Gastrocnemius medialis (tissue), 4 donors: Measurements from ENCODE around the gene FAT4. TPM values are rescaled to one million over a fixed set of nuclear protein-coding genes. Genes with fewer than 3 reads are reported as not detected.
A peak's percentile ranks its signal among the peaks of the same experiment; 100 is the strongest.

ENCODE experiments used
- ATAC-seq, 2 donors: fragments of 150-250 bp; one replicate each; pipeline ENCODE4 v1.9.1; 2016
- DNase-seq, 2 donors: peaks; one replicate each; pipeline ENCODE4 v3.0.0-alpha.2; 2019
- H3K27ac ChIP-seq, 4 donors: fragments of 200-600 bp; sonication (generic); 1 replicate in 1 of 4; 2 replicates in 3 of 4; pipeline ENCODE4 v1.5.1; 2016 to 2018; ENCODE audit warnings: mild to moderate bottlenecking in 2 of 4, moderate library complexity in 1 of 4
- H3K27me3 ChIP-seq, 3 donors: fragments of 200-600 bp; sonication (generic) in 2 of 3; 1 replicate in 1 of 3; 2 replicates in 2 of 3; pipeline versions ENCODE4 v1.5.1 to v1.6.0; 2016 to 2019; ENCODE audit warnings: mild to moderate bottlenecking in 1 of 3, moderate library complexity in 1 of 3
- H3K36me3 ChIP-seq, 2 donors: fragments of 200-600 bp; sonication (generic) in 1 of 2; one replicate each; pipeline ENCODE4 v1.5.1; 2017 to 2018
- H3K4me1 ChIP-seq, 2 donors: fragments of 200-600 bp; sonication (generic) in 1 of 2; one replicate each; pipeline ENCODE4 v1.5.1; 2016 to 2017; ENCODE audit warnings: mild to moderate bottlenecking in 2 of 2
- H3K4me3 ChIP-seq, 4 donors: fragments of 200-600 bp; sonication (generic) in 3 of 4; 1 replicate in 1 of 4; 2 replicates in 3 of 4; pipeline ENCODE4 v1.5.1; 2016 to 2019; ENCODE audit warnings: mild to moderate bottlenecking in 2 of 4
- H3K9me3 ChIP-seq, 3 donors: fragments of 200-600 bp; sonication (generic) in 2 of 3; 1 replicate in 1 of 3; 2 replicates in 2 of 3; pipeline ENCODE4 v1.5.1; 2016 to 2019
- CTCF ChIP-seq, 5 experiments: fragments of 450-650 bp in 3 of 5; fragments of 200-600 bp in 2 of 5; sonication (generic) in 2 of 5; IDR thresholded peaks in 4 of 5; conservative IDR thresholded peaks in 1 of 5; 1 replicate in 4 of 5; 2 replicates in 1 of 5; pipeline ENCODE4 v1.5.1; 2016 to 2019; ENCODE audit warnings: antibody characterized with exemption in 5 of 5, mild to moderate bottlenecking in 3 of 5, moderate library complexity in 3 of 5
- POLR2A ChIP-seq, 2 donors: fragments of 450-650 bp; IDR thresholded peaks; one replicate each; pipeline ENCODE4 v1.6.1; 2017; ENCODE audit warnings: antibody characterized with exemption in 2 of 2, mild to moderate bottlenecking in 2 of 2, moderate library complexity in 2 of 2
- in situ Hi-C, 4 donors: fragments of 200-750 bp; cut with MboI; loops; one replicate each; pipeline versions ENCODE4 v1.15.0 to v1.8.0; 2017; ENCODE audit warnings: low sequenced_read_pairs in 4 of 4
- intact Hi-C: fragments of 100-400 bp; cut with DNase I; formaldehyde crosslinking; loops from one replicate; pipeline ENCODE4 v1.15.1; 2023; ENCODE audit warnings: low total_unique reads
- total RNA-seq, 4 donors: library from RNA; depleted of rRNA; stranded (reverse); fragments of >200 nt; gene quantifications; one replicate each; pipeline versions ENCODE4 v1.1.0 to v1.2.3, GENCODE V29; 2016

The FAT4 gene
- 1 to 10 TPM; 3.4 to 5.3 (median 3.9) TPM for total RNA-seq

- Histone ChIP-seq H3K36me3 (no peaks in the 10 kb centered on the region), H3K4me3 (peak within 1 kb of the TSS; percentile 72 to 96 (median 94)), H3K4me1 (peaks cover 12 to 32% of the 10 kb centered on the region in 2 donors), H3K27me3 (no peaks in the 10 kb centered on the region), H3K9me3 (no peaks in the 10 kb centered on the region), H3K27ac (peak within 1 kb of the TSS; percentile 80 to 88 (median 84))
- intact Hi-C loops (loop anchor here (2.0 to 5.0 kb wide), 2 partner anchors 117 to 428 kb away; no protein-coding TSS in a partner anchor), in situ Hi-C loops (loop anchor here (5.0 to 25.0 kb wide), 4 partner anchors 422 to 1297 kb away; no protein-coding TSS in a partner anchor)
- ATAC-seq (peak; percentile 81 to 87), DNase-seq (peak; percentile 87 to 93)
- peak in 2 of 5 experiments; percentile 15 to 48 for TF ChIP-seq CTCF (IDR thresholded peaks at IDR 0.05 in 4 of 5, conservative IDR thresholded peaks at IDR 0.05 in 1 of 5)
- peak; percentile 45 to 83 for TF ChIP-seq POLR2A (IDR thresholded peaks at IDR 0.05)
Observed at GRCh38 chr4:125314676-125315575, at the start of gene FAT4. Gene FAT4 (plus strand): TSS chr4:125314955. CDS start chr4:125316412, 1,457 bp downstream.

GRCh38 chr4:125265846-125266245 is 48.9 kb upstream of the FAT4 start:
- H3K4me1 ChIP-seq, result no peaks in the 10 kb centered on the region
- ATAC-seq, result no peak
- no peak overlapping the region for H3K27ac ChIP-seq
- H3K36me3 ChIP-seq, result no peaks in the 10 kb centered on the region
- in situ Hi-C loops, result no loop called here
- no peak for TF ChIP-seq CTCF (IDR thresholded peaks at IDR 0.05 in 4 of 5, conservative IDR thresholded peaks at IDR 0.05 in 1 of 5)
- no peak for TF ChIP-seq POLR2A (IDR thresholded peaks at IDR 0.05)
- intact Hi-C loops, result no loop called here
- no peaks in the 10 kb centered on the region for H3K27me3 ChIP-seq
- no peak overlapping the region for H3K4me3 ChIP-seq
- no peaks in the 10 kb centered on the region for H3K9me3 ChIP-seq
- DNase-seq, result no peak

GRCh38 chr4:125266901-125267604 is 47.7 kb upstream of the FAT4 start:
- Histone ChIP-seq H3K9me3 (no peaks in the 10 kb centered on the region), H3K27ac (no peak overlapping the region), H3K4me3 (no peak overlapping the region), H3K4me1 (no peaks in the 10 kb centered on the region), H3K36me3 (no peaks in the 10 kb centered on the region), H3K27me3 (no peaks in the 10 kb centered on the region)
- ATAC-seq (no peak), DNase-seq (no peak)
- TF ChIP-seq POLR2A (IDR thresholded peaks at IDR 0.05) (no peak), CTCF (IDR thresholded peaks at IDR 0.05 in 4 of 5, conservative IDR thresholded peaks at IDR 0.05 in 1 of 5) (no peak)
- in situ Hi-C loops, result no loop called here
- intact Hi-C loops, result no loop called here

- H3K4me3 ChIP-seq, result no peak overlapping the region
- no peaks in the 10 kb centered on the region for H3K27me3 ChIP-seq
- no peaks in the 10 kb centered on the region for H3K9me3 ChIP-seq
- DNase-seq (no peak), ATAC-seq (no peak)
- intact Hi-C loops (no loop called here), in situ Hi-C loops (no loop called here)
- no peaks in the 10 kb centered on the region for H3K4me1 ChIP-seq
- no peaks in the 10 kb centered on the region for H3K36me3 ChIP-seq
- H3K27ac ChIP-seq, result no peak overlapping the region
- TF ChIP-seq POLR2A (IDR thresholded peaks at IDR 0.05), result no peak
- TF ChIP-seq CTCF (IDR thresholded peaks at IDR 0.05 in 4 of 5, conservative IDR thresholded peaks at IDR 0.05 in 1 of 5), result no peak
Observed at GRCh38 chr4:125267630-125268029, 47.1 kb upstream of the FAT4 start.
